GM19372 (cell line): ENCODE data around the gene KIF13A.
"Not testable (repeated sequence)": the region's sequence is repeated elsewhere in the genome, so short reads cannot be mapped to it uniquely, and the experiment has no call there.

Experiments used
- ATAC-seq: cut with Tn5 transposase; IDR thresholded peaks from one replicate; pipeline ENCODE4 v1.9.1; 2021; ENCODE audit warnings: mild to moderate bottlenecking, low read depth, moderate library complexity; ENCODE audit not compliant: unreplicated experiment

The KIF13A gene

GRCh38 chr6:17740559-17741220 is 246.7 kb downstream of the KIF13A start:
- no peak for ATAC-seq

GRCh38 chr6:17737704-17738252 is 249.7 kb downstream of the KIF13A start:
- no peak for ATAC-seq

GRCh38 chr6:17735311-17735710 is 252.1 kb downstream of the KIF13A start:
- ATAC-seq, result not testable (repeated sequence)

- no peak for ATAC-seq
Observed at GRCh38 chr6:17730078-17730704, 257.2 kb downstream of the KIF13A start.

- ATAC-seq, result no peak
Observed at GRCh38 chr6:17729223-17730077, 258.0 kb downstream of the KIF13A start.

GRCh38 chr6:17728551-17729222 is 258.7 kb downstream of the KIF13A start:
- ATAC-seq, result no peak

- ATAC-seq, result no peak
Observed at GRCh38 chr6:17725083-17725482, 262.4 kb downstream of the KIF13A start.

- ATAC-seq, result no peak
Observed at GRCh38 chr6:17724341-17724740, 263.1 kb downstream of the KIF13A start.

- no peak for ATAC-seq
Observed at GRCh38 chr6:17721671-17722070, 265.8 kb downstream of the KIF13A start.

GRCh38 chr6:17719323-17720041 is 268.0 kb downstream of the KIF13A start:
- ATAC-seq, result no peak

- no peak for ATAC-seq
Observed at GRCh38 chr6:17716221-17716620, 271.2 kb downstream of the KIF13A start.

GRCh38 chr6:17714879-17715851 is 272.3 kb downstream of the KIF13A start:
- ATAC-seq, result no peak

GRCh38 chr6:17714177-17714576 is 273.3 kb downstream of the KIF13A start:
- ATAC-seq, result no peak

GRCh38 chr6:17712576-17712975 is 274.9 kb downstream of the KIF13A start:
- no peak for ATAC-seq

GRCh38 chr6:17710331-17710730 is 277.1 kb downstream of the KIF13A start:
- no peak for ATAC-seq

GRCh38 chr6:17709476-17709875 is 278.0 kb downstream of the KIF13A start:
- no peak for ATAC-seq
